Esophagus muscularis mucosa (tissue), 4 donors: Measurements from ENCODE around the gene TIMM17B. TPM values are rescaled to one million over a fixed set of nuclear protein-coding genes. Genes with fewer than 3 reads are reported as not detected.
A peak's percentile ranks its signal among the peaks of the same experiment; 100 is the strongest.

Source experiments
- DNase-seq: peaks from one replicate; pipeline ENCODE4 v3.0.0-alpha.2; 2017; ENCODE audit errors: extremely low spot score
- H3K27ac ChIP-seq, 4 donors: fragments of 200-600 bp; sonication (generic); replicated peaks in 1 of 4; 1 replicate in 3 of 4; 2 replicates in 1 of 4; pipeline ENCODE4 v1.5.1; 2016 to 2019; ENCODE audit warnings: mild to moderate bottlenecking in 1 of 4
- H3K27me3 ChIP-seq, 4 donors: fragments of 200-600 bp; sonication (generic); one replicate each; pipeline versions ENCODE4 v1.5.1 to v1.6.0; 2016 to 2019
- H3K36me3 ChIP-seq, 4 donors: fragments of 200-600 bp; sonication (generic); one replicate each; pipeline ENCODE4 v1.5.1; 2016 to 2019
- H3K4me1 ChIP-seq, 4 donors: fragments of 200-600 bp; sonication (generic); one replicate each; pipeline ENCODE4 v1.5.1; 2016 to 2019
- H3K4me3 ChIP-seq, 4 donors: fragments of 200-600 bp; sonication (generic); 1 replicate in 2 of 4; 2 replicates in 2 of 4; pipeline ENCODE4 v1.5.1; 2016 to 2019; ENCODE audit warnings: mild to moderate bottlenecking in 4 of 4, moderate library complexity in 1 of 4
- H3K9me3 ChIP-seq, 4 donors: fragments of 200-600 bp; sonication (generic); 1 replicate in 3 of 4; 2 replicates in 1 of 4; pipeline ENCODE4 v1.5.1; 2016 to 2019
- CTCF ChIP-seq, 3 experiments: fragments of 200-600 bp in 2 of 3; fragments of 450-650 bp in 1 of 3; sonication (generic) in 2 of 3; IDR thresholded peaks; one replicate each; pipeline ENCODE4 v1.5.1; 2017 to 2019; ENCODE audit warnings: antibody characterized with exemption in 3 of 3, mild to moderate bottlenecking in 2 of 3, moderate library complexity in 1 of 3
- EP300 ChIP-seq: sonication (generic); formaldehyde crosslinking; IDR thresholded peaks from one replicate; pipeline ENCODE4 v1.6.1; 2017; ENCODE audit warnings: antibody characterized with exemption
- POLR2A ChIP-seq: fragments of 450-650 bp; IDR thresholded peaks from one replicate; pipeline ENCODE4 v1.6.1; 2017; ENCODE audit warnings: antibody characterized with exemption, moderate library complexity, mild to moderate bottlenecking, low read depth
- POLR2AphosphoS5 ChIP-seq, 2 donors: sonication (generic); formaldehyde crosslinking; IDR thresholded peaks; one replicate each; pipeline ENCODE4 v1.6.1; 2017; ENCODE audit warnings: antibody characterized with exemption in 2 of 2
- WGBS: methylation state at CpG from one replicate; pipeline ENCODE4 v1.1.5; 2018; 5-methylcytosine and 5-hydroxymethylcytosine counted together
- intact Hi-C: fragments of 100-400 bp; cut with DNase I; formaldehyde crosslinking; loops from one replicate; pipeline ENCODE4 v1.15.1; 2023
- total RNA-seq, 4 donors: library from RNA; depleted of rRNA; stranded (reverse); fragments of >200 nt; gene quantifications; one replicate each; pipeline versions ENCODE4 v1.1.0 to v1.2.1, GENCODE V29; 2016

The TIMM17B gene
- total RNA-seq, 4 donors from 2014 or later: 36.1 to 59.6 (median 51.1) TPM

GRCh38 chrX:48899078-48899410, 1.5 kb upstream of the TIMM17B start:
- TF ChIP-seq CTCF (IDR thresholded peaks at IDR 0.05) (no peak), POLR2A (no peak), EP300 (no peak), POLR2AphosphoS5 (IDR thresholded peaks at IDR 0.05) (no peak)
- Histone ChIP-seq H3K36me3 (peaks cover 0 to 44% (median 34%) of the 10 kb centered on the region in 4 donors), H3K27ac (peak overlapping the region in 2 of 4 donors; percentile 27 to 96), H3K4me3 (no peak overlapping the region), H3K27me3 (no peaks in the 10 kb centered on the region), H3K4me1 (peaks cover 9 to 27% (median 26%) of the 10 kb centered on the region in 4 donors), H3K9me3 (no peaks in the 10 kb centered on the region)
- intact Hi-C loops: no loop called here
- no peak for DNase-seq
- WGBS: 87% methylated on average over 8 of the region's 8 CpGs

- Histone ChIP-seq H3K9me3 (no peaks in the 10 kb centered on the region), H3K4me1 (peaks cover 9 to 29% (median 28%) of the 10 kb centered on the region in 4 donors), H3K27ac (peak overlapping the region; percentile 86 to 96 (median 92)), H3K4me3 (peak overlapping the region; percentile 60 to 71 (median 68)), H3K36me3 (peaks cover 0 to 45% (median 28%) of the 10 kb centered on the region in 4 donors), H3K27me3 (no peaks in the 10 kb centered on the region)
- DNase-seq: no peak
- 51% methylated on average over 29 of the region's 38 CpGs for WGBS
- intact Hi-C loops: no loop called here
- TF ChIP-seq POLR2A: no peak
- TF ChIP-seq POLR2AphosphoS5 (IDR thresholded peaks at IDR 0.05): peak in 1 of 2 donors; percentile 22
- no peak for TF ChIP-seq EP300
- TF ChIP-seq CTCF (IDR thresholded peaks at IDR 0.05): no peak
These were observed 377 bp downstream of the TIMM17B start for GRCh38 chrX:48897157-48897624.

- H3K4me1 ChIP-seq: peaks cover 9 to 34% (median 33%) of the 10 kb centered on the region in 4 donors
- DNase-seq: no peak
- peak overlapping the region; percentile 60 to 71 (median 68) for H3K4me3 ChIP-seq
- no peaks in the 10 kb centered on the region for H3K27me3 ChIP-seq
- H3K27ac ChIP-seq: peak overlapping the region; percentile 86 to 96 (median 92)
- intact Hi-C loops: no loop called here
- 69% methylated on average over 9 of the region's 9 CpGs for WGBS
- TF ChIP-seq POLR2AphosphoS5 (IDR thresholded peaks at IDR 0.05) (no peak), CTCF (IDR thresholded peaks at IDR 0.05) (no peak), POLR2A (no peak), EP300 (no peak)
- no peaks in the 10 kb centered on the region for H3K9me3 ChIP-seq
- peaks cover 0 to 39% (median 22%) of the 10 kb centered on the region in 4 donors for H3K36me3 ChIP-seq
These were observed 957 bp downstream of the TIMM17B start for GRCh38 chrX:48896611-48897011.

- intact Hi-C loops: loop anchor here (5.0 kb wide), 1 partner anchor 93 kb away; the partner anchor contains the start of gene HDAC6
- Histone ChIP-seq H3K27ac (no peak overlapping the region), H3K4me1 (peaks cover 9 to 40% (median 36%) of the 10 kb centered on the region in 4 donors), H3K36me3 (peaks cover 0 to 25% (median 11%) of the 10 kb centered on the region in 4 donors), H3K9me3 (no peaks in the 10 kb centered on the region), H3K4me3 (no peak overlapping the region), H3K27me3 (no peaks in the 10 kb centered on the region)
- 80% methylated on average over 6 of the region's 6 CpGs for WGBS
- TF ChIP-seq EP300: no peak
- TF ChIP-seq CTCF (IDR thresholded peaks at IDR 0.05): no peak
- TF ChIP-seq POLR2AphosphoS5 (IDR thresholded peaks at IDR 0.05): no peak
- no peak for TF ChIP-seq POLR2A
- DNase-seq: no peak
These were observed 2.7 kb downstream of the TIMM17B start for GRCh38 chrX:48894891-48895290.
